Activated T-helper 2 cell treated with anti-CD3 and anti-CD28 coated beads, Interferon-gamma antibody, Interleukin-2, Interleukin-4, amounts not matched to agents 10 μg/mL and 5 μg/mL and 100 μg/mL, durations not matched to agents 14 hours and 24 hours and 36 hours (primary cell): ENCODE data around the gene GNA14. TPM values are rescaled to one million over a fixed set of nuclear protein-coding genes. Genes with fewer than 3 reads are reported as not detected.

Experiments used
- DNase-seq: peaks from one replicate; pipeline ENCODE4 v3.0.0; 2021; ENCODE audit warnings: low spot score
- H3K27ac Mint-ChIP-seq: one replicate; pipeline ENCODE4 v1.8.0; 2021; ENCODE audit warnings: mixed read lengths
- H3K27me3 Mint-ChIP-seq: one replicate; pipeline ENCODE4 v1.8.0; 2021; ENCODE audit warnings: low read depth, mixed read lengths
- H3K36me3 Mint-ChIP-seq: one replicate; pipeline ENCODE4 v1.8.0; 2021; ENCODE audit warnings: low read depth, mixed read lengths
- H3K4me1 Mint-ChIP-seq: one replicate; pipeline ENCODE4 v1.8.0; 2021; ENCODE audit warnings: low read depth, mixed read lengths
- H3K4me3 Mint-ChIP-seq: one replicate; pipeline ENCODE4 v1.8.0; 2021; ENCODE audit warnings: low read depth, mild to moderate bottlenecking, moderate library complexity, mixed read lengths
- H3K9me3 Mint-ChIP-seq: one replicate; pipeline ENCODE4 v1.8.0; 2021; ENCODE audit warnings: mixed read lengths
- intact Hi-C: fragments of 100-400 bp; cut with micrococcal nuclease; formaldehyde crosslinking; loops from one replicate; pipeline ENCODE4 v1.15.1; 2023
- total RNA-seq: library from RNA; stranded (reverse); gene quantifications from 2 replicates; pipeline ENCODE4 v1.2.3, GENCODE V29; 2022

Gene GNA14
- total RNA-seq, 1 donor from 2014 or later, result 0.09 TPM

GRCh38 chr9:77475641-77476473, 172.3 kb downstream of the GNA14 start:
- Mint-ChIP-seq H3K4me1 (peaks cover 36% of the 10 kb centered on the region), H3K4me3 (peak overlapping the region; percentile 49), H3K9me3 (peaks cover 30% of the 10 kb centered on the region), H3K36me3 (peaks cover 11% of the 10 kb centered on the region), H3K27me3 (no peaks in the 10 kb centered on the region), H3K27ac (peak overlapping the region; percentile 97)
- intact Hi-C loops, result loop anchor here (1.0 to 10.0 kb wide), 6 partner anchors 11 to 325 kb away; partner anchors contain the start of gene VPS13A
- DNase-seq, result peak; percentile 63

- intact Hi-C loops, result loop anchor here (1.0 to 10.0 kb wide), 4 partner anchors 17 to 298 kb away; partner anchors contain the start of gene VPS13A
- Mint-ChIP-seq H3K4me3 (no peak overlapping the region), H3K36me3 (peaks cover 11% of the 10 kb centered on the region), H3K27me3 (no peaks in the 10 kb centered on the region), H3K27ac (peak overlapping the region; percentile 97), H3K4me1 (peaks cover 36% of the 10 kb centered on the region), H3K9me3 (peaks cover 30% of the 10 kb centered on the region)
- no peak for DNase-seq
Measured at GRCh38 chr9:77474936-77475335, 173.2 kb downstream of the GNA14 start.

- Mint-ChIP-seq H3K36me3 (peaks cover 7% of the 10 kb centered on the region), H3K4me1 (peaks cover 34% of the 10 kb centered on the region), H3K9me3 (peaks cover 24% of the 10 kb centered on the region), H3K27ac (no peak overlapping the region), H3K27me3 (no peaks in the 10 kb centered on the region), H3K4me3 (no peak overlapping the region)
- DNase-seq, result no peak
- intact Hi-C loops, result loop anchor here (10.0 kb wide), 1 partner anchor 168 kb away; no protein-coding TSS in a partner anchor
Measured at GRCh38 chr9:77472646-77473045, 175.5 kb downstream of the GNA14 start.

GRCh38 chr9:77471572-77471971, 176.6 kb downstream of the GNA14 start:
- no peak overlapping the region for H3K27ac Mint-ChIP-seq
- intact Hi-C loops, result loop anchor here (10.0 kb wide), 1 partner anchor 167 kb away; no protein-coding TSS in a partner anchor
- no peak overlapping the region for H3K4me3 Mint-ChIP-seq
- H3K36me3 Mint-ChIP-seq, result peaks cover 3% of the 10 kb centered on the region
- no peak for DNase-seq
- peaks cover 26% of the 10 kb centered on the region for H3K4me1 Mint-ChIP-seq
- H3K9me3 Mint-ChIP-seq, result peaks cover 20% of the 10 kb centered on the region
- no peaks in the 10 kb centered on the region for H3K27me3 Mint-ChIP-seq

GRCh38 chr9:77469515-77470231, 178.4 kb downstream of the GNA14 start:
- peaks cover 20% of the 10 kb centered on the region for H3K9me3 Mint-ChIP-seq
- H3K27me3 Mint-ChIP-seq, result no peaks in the 10 kb centered on the region
- peaks cover 11% of the 10 kb centered on the region for H3K4me1 Mint-ChIP-seq
- H3K36me3 Mint-ChIP-seq, result no peaks in the 10 kb centered on the region
- DNase-seq, result no peak
- intact Hi-C loops, result loop anchor here (10.0 kb wide), 1 partner anchor 165 kb away; no protein-coding TSS in a partner anchor
- H3K4me3 Mint-ChIP-seq, result no peak overlapping the region
- no peak overlapping the region for H3K27ac Mint-ChIP-seq

- Mint-ChIP-seq H3K9me3 (no peaks in the 10 kb centered on the region), H3K4me1 (peaks cover 9% of the 10 kb centered on the region), H3K36me3 (no peaks in the 10 kb centered on the region), H3K27ac (no peak overlapping the region), H3K4me3 (no peak overlapping the region), H3K27me3 (no peaks in the 10 kb centered on the region)
- intact Hi-C loops, result no loop called here
- DNase-seq, result no peak
Measured at GRCh38 chr9:77464661-77465060, 183.5 kb downstream of the GNA14 start.

- intact Hi-C loops, result no loop called here
- Mint-ChIP-seq H3K27me3 (no peaks in the 10 kb centered on the region), H3K27ac (peak overlapping the region; percentile 56), H3K4me3 (no peak overlapping the region), H3K9me3 (no peaks in the 10 kb centered on the region), H3K4me1 (peaks cover 11% of the 10 kb centered on the region), H3K36me3 (no peaks in the 10 kb centered on the region)
- DNase-seq, result no peak
Measured at GRCh38 chr9:77463151-77463550, 185.0 kb downstream of the GNA14 start.

- Mint-ChIP-seq H3K9me3 (no peaks in the 10 kb centered on the region), H3K27me3 (no peaks in the 10 kb centered on the region), H3K27ac (no peak overlapping the region), H3K4me3 (no peak overlapping the region), H3K4me1 (peaks cover 15% of the 10 kb centered on the region), H3K36me3 (no peaks in the 10 kb centered on the region)
- intact Hi-C loops, result no loop called here
- no peak for DNase-seq
Measured at GRCh38 chr9:77462066-77462465, 186.1 kb downstream of the GNA14 start.

GRCh38 chr9:77460938-77461337, 187.2 kb downstream of the GNA14 start:
- Mint-ChIP-seq H3K27ac (no peak overlapping the region), H3K4me3 (no peak overlapping the region), H3K27me3 (no peaks in the 10 kb centered on the region), H3K36me3 (no peaks in the 10 kb centered on the region), H3K9me3 (no peaks in the 10 kb centered on the region), H3K4me1 (peaks cover 11% of the 10 kb centered on the region)
- intact Hi-C loops, result no loop called here
- no peak for DNase-seq

- intact Hi-C loops, result loop anchor here (1.0 to 10.0 kb wide), 8 partner anchors 17 to 664 kb away; partner anchors contain the start of genes GNA14 and VPS13A
- Mint-ChIP-seq H3K27ac (no peak overlapping the region), H3K4me3 (no peak overlapping the region), H3K36me3 (no peaks in the 10 kb centered on the region), H3K9me3 (no peaks in the 10 kb centered on the region), H3K27me3 (no peaks in the 10 kb centered on the region), H3K4me1 (peaks cover 17% of the 10 kb centered on the region)
- DNase-seq, result peak; percentile 46
Measured at GRCh38 chr9:77457916-77458592, 190.1 kb downstream of the GNA14 start.

GRCh38 chr9:77456829-77457437, 191.2 kb downstream of the GNA14 start:
- Mint-ChIP-seq H3K4me1 (peaks cover 17% of the 10 kb centered on the region), H3K27ac (no peak overlapping the region), H3K36me3 (no peaks in the 10 kb centered on the region), H3K9me3 (no peaks in the 10 kb centered on the region), H3K27me3 (no peaks in the 10 kb centered on the region), H3K4me3 (no peak overlapping the region)
- intact Hi-C loops, result loop anchor here (5.0 to 10.0 kb wide), 5 partner anchors 188 to 665 kb away; partner anchors contain the start of genes GNA14 and VPS13A
- DNase-seq, result peak; percentile 73
